ENCODE data around the gene COQ8A. TPM values are rescaled to one million over a fixed set of nuclear protein-coding genes. Genes with fewer than 3 reads are reported as not detected.

COQ8A gene
- total RNA-seq, 2 experiments from 2014 or later, result 25.3 to 27.2 TPM

- CTCF ChIA-PET, result interaction anchor here (1.3 kb wide), 1 partner anchor 266 kb away, joined by 3 read pairs; no protein-coding TSS in a partner anchor
- no peaks in the 10 kb centered on the region for H3K4me1 Mint-ChIP-seq (ENCODE audit: low read depth)
- TF ChIP-seq CTCF (IDR thresholded peaks at IDR 0.05), result no peak
- intact Hi-C loops (cut with micrococcal nuclease), result no loop called here
- no peaks in the 10 kb centered on the region for H3K9me3 Mint-ChIP-seq
- ATAC-seq (no peak), DNase-seq (no peak)
- H3K27me3 Mint-ChIP-seq, result no peaks in the 10 kb centered on the region
- H3K4me3 Mint-ChIP-seq, result no peak overlapping the region
- POLR2A ChIA-PET, result no interaction called here
- no peaks in the 10 kb centered on the region for H3K36me3 Mint-ChIP-seq (ENCODE audit: low read depth)
- no peak overlapping the region for H3K27ac Mint-ChIP-seq
Measured at GRCh38 chr1:226892524-226892875, 47.6 kb upstream of the COQ8A start.

DNA sequence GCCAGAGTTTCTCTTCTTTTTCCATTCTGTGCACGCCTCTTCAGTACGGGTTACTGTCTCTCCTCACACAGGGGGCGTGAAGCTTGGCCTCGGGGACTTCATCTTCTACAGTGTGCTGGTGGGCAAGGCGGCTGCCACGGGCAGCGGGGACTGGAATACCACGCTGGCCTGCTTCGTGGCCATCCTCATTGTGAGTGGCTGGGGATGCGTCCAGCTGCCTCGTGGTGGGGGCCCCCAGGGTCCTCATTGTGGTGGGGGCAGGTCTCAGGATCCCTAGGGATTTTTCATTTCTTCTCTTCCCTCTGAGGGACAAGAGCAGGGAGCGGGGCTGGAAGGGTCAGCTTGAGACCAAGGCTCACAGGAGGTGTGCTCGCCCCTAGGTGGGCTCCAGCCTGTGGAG is 46.2 kb upstream of the COQ8A start:
- TF ChIP-seq CTCF (IDR thresholded peaks at IDR 0.05), result no peak
- Mint-ChIP-seq H3K4me1 (ENCODE audit: low read depth) (no peaks in the 10 kb centered on the region), H3K4me3 (no peak overlapping the region), H3K27ac (no peak overlapping the region), H3K36me3 (ENCODE audit: low read depth) (no peaks in the 10 kb centered on the region), H3K27me3 (no peaks in the 10 kb centered on the region), H3K9me3 (no peaks in the 10 kb centered on the region)
- ChIA-PET CTCF (no interaction called here), POLR2A (no interaction called here)
- ATAC-seq, result no peak
- no peak for DNase-seq
- intact Hi-C loops (cut with micrococcal nuclease), result no loop called here

- ATAC-seq, result no peak
- no peaks in the 10 kb centered on the region for H3K36me3 Mint-ChIP-seq (ENCODE audit: low read depth)
- CTCF ChIA-PET, result no interaction called here
- no peaks in the 10 kb centered on the region for H3K4me1 Mint-ChIP-seq (ENCODE audit: low read depth)
- no peaks in the 10 kb centered on the region for H3K27me3 Mint-ChIP-seq
- POLR2A ChIA-PET, result interaction anchor here (0.7 kb wide), 1 partner anchor 12 kb away, joined by 3 read pairs; no protein-coding TSS in a partner anchor
- no peak overlapping the region for H3K27ac Mint-ChIP-seq
- no peak overlapping the region for H3K4me3 Mint-ChIP-seq
- TF ChIP-seq CTCF (IDR thresholded peaks at IDR 0.05), result no peak
- no peaks in the 10 kb centered on the region for H3K9me3 Mint-ChIP-seq
- no peak for DNase-seq
- intact Hi-C loops (cut with micrococcal nuclease), result no loop called here
Measured at GRCh38 chr1:226894826-226895225, 45.3 kb upstream of the COQ8A start.

GRCh38 chr1:226895644-226896043 is 44.5 kb upstream of the COQ8A start:
- ATAC-seq, result no peak
- CTCF ChIA-PET, result no interaction called here

DNA sequence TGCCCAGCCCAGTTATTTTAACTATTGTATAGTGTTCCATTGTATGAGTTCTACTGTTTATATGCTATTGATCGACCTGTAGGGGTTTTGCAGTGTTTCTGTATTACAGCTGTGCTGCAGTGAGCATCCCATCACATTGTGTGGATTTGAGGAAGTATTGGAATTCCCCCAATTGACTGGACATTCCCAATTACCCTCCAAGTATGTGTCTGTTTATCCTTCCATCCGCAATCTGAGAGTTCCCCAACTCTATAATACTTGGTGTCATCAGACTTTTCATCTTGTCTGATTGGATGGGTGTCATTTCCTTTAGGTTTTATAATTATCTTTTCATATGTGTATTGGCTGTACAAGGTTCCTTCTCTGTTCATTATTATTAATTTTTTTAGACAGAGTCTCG is 41.8 kb upstream of the COQ8A start:
- POLR2A ChIA-PET, result no interaction called here

More at GRCh38 chr1:226895644-226896043, 44.5 kb upstream of the COQ8A start:
- TF ChIP-seq CTCF (IDR thresholded peaks at IDR 0.05), result no peak
- Mint-ChIP-seq H3K4me1 (ENCODE audit: low read depth) (no peaks in the 10 kb centered on the region), H3K4me3 (no peak overlapping the region), H3K27ac (no peak overlapping the region), H3K36me3 (ENCODE audit: low read depth) (no peaks in the 10 kb centered on the region), H3K9me3 (no peaks in the 10 kb centered on the region), H3K27me3 (no peaks in the 10 kb centered on the region)
- no peak for DNase-seq
- POLR2A ChIA-PET, result interaction anchor here (0.6 kb wide), 1 partner anchor 13 kb away, joined by 3 read pairs; no protein-coding TSS in a partner anchor
- intact Hi-C loops (cut with micrococcal nuclease), result no loop called here

More for the DNA sequence above, 41.8 kb upstream of the COQ8A start:
- Mint-ChIP-seq H3K4me1 (ENCODE audit: low read depth) (no peaks in the 10 kb centered on the region), H3K36me3 (ENCODE audit: low read depth) (no peaks in the 10 kb centered on the region), H3K4me3 (no peak overlapping the region), H3K27ac (no peak overlapping the region), H3K9me3 (no peaks in the 10 kb centered on the region), H3K27me3 (no peaks in the 10 kb centered on the region)
- CTCF ChIA-PET, result no interaction called here
- intact Hi-C loops (cut with micrococcal nuclease), result no loop called here
- DNase-seq, result no peak
- no peak for ATAC-seq
- no peak for TF ChIP-seq CTCF (IDR thresholded peaks at IDR 0.05)

All from activated CD8-positive, alpha-beta T cell treated with anti-CD3 and anti-CD28 coated beads for 36 hours (primary cell).